MCF 10A (cell line): ENCODE results near the gene CEP350. TPM values are rescaled to one million over a fixed set of nuclear protein-coding genes. Genes with fewer than 3 reads are reported as not detected.
A peak's percentile ranks its signal among the peaks of the same experiment; 100 is the strongest.

Source experiments
- BruUV-seq: library from RNA; stranded (reverse); fragments of 400-500 nt; replicated peaks from 2 replicates; lab custom pipeline; 2021; lab: Mats Ljungman, UMichigan
- CTCF ChIA-PET: fragments of 300-600 bp; sonication (Branson Sonifier 250); formaldehyde crosslinking; extraction: SDS; loops from one replicate; lab custom pipeline; 2021; ENCODE audit warnings: antibody characterized with exemption, inconsistent platforms; lab: Yijun Ruan, JAX
- POLR2A ChIA-PET: fragments of 300-600, 350-650 bp; sonication (Branson Sonifier 250); formaldehyde crosslinking; extraction: SDS; loops from one replicate; lab custom pipeline; 2020; ENCODE audit warnings: antibody characterized with exemption, inconsistent platforms; lab: Yijun Ruan, JAX
- DNase-seq: peaks from one replicate; pipeline ENCODE4 v3.0.0-alpha.2; 2018; ENCODE audit not compliant: unreplicated experiment
- H3K27ac Mint-ChIP-seq: one replicate; pipeline ENCODE4 v1.8.0; 2022; ENCODE audit warnings: mild to moderate bottlenecking, low read depth, mixed read lengths; ENCODE audit not compliant: unreplicated experiment
- H3K27me3 Mint-ChIP-seq: one replicate; pipeline ENCODE4 v1.8.0; 2022; ENCODE audit warnings: mixed read lengths; ENCODE audit not compliant: insufficient read depth, unreplicated experiment
- H3K36me3 Mint-ChIP-seq: one replicate; pipeline ENCODE4 v1.8.0; 2022; ENCODE audit warnings: mild to moderate bottlenecking, moderate library complexity, mixed read lengths; ENCODE audit not compliant: insufficient read depth, unreplicated experiment
- H3K4me1 Mint-ChIP-seq: one replicate; pipeline ENCODE4 v1.8.0; 2022; ENCODE audit warnings: mixed read lengths; ENCODE audit not compliant: insufficient read depth, unreplicated experiment
- H3K4me3 Mint-ChIP-seq: one replicate; pipeline ENCODE4 v1.8.0; 2022; ENCODE audit warnings: mild to moderate bottlenecking, moderate library complexity, mixed read lengths; ENCODE audit not compliant: unreplicated experiment
- H3K9me3 Mint-ChIP-seq: one replicate; pipeline ENCODE4 v1.8.0; 2022; ENCODE audit warnings: mixed read lengths; ENCODE audit not compliant: unreplicated experiment
- intact Hi-C: fragments of 100-400 bp; cut with micrococcal nuclease; formaldehyde crosslinking; loops from 2 replicates; pipeline ENCODE4 v1.14.1; 2022
- total RNA-seq: library from RNA; stranded (reverse); gene quantifications from 2 replicates; pipeline ENCODE4 v1.2.3, GENCODE V29; 2022
- TF ChIP-seq, protein P1 (sequence below): fragments of 200-600 bp; IDR thresholded peaks from one replicate; pipeline ENCODE4 v1.8.0; 2022; ENCODE audit warnings: antibody characterized with exemption, mild to moderate bottlenecking; ENCODE audit not compliant: unreplicated experiment

Gene CEP350
- total RNA-seq, 1 experiment from 2014 or later: 56.4 TPM

DNA sequence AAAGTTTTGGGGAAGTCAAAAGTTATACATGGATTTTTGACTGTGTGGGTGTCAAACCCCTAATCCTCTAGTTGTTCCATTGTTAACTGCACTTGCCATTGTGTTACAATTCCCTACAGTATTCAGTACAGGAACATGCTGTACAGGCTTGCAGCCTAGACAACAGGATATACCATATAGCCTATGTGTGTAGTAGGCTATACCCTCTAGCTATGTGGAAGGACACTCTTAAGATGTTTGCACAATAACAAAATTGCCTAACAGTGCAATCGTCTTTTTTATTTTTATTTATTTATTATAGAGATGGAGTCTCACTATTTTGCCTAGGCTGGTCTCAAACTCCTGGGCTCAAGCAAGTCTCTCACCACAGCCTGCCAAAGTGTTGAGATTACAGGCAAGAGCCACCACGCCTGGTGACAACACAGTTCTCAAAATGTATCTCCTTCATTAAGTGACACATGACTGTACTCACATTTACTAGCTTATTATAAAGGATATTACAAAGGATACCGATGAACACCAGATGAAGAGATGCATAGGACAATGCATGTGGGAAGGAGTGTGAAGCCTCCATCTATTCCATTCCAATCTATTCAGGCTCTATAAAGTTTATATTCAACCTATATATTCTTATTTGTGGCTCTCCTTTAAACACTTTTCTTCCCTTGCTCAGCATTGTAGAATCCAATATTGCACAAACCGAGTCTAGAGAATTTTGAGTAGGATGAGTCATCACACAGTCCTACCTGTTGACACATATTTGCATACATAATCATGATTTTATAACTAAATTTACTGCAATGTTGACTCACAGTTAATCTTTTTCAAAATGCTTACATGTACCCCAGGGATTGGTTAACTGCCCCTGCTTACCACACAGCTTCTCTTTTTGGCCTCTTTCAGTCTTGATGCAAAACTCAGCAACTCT, 28.4 kb upstream of the CEP350 start:
- Mint-ChIP-seq H3K27me3 (no peaks in the 10 kb centered on the region), H3K36me3 (peaks cover 8% of the 10 kb centered on the region), H3K27ac (peak overlapping the region; percentile 91), H3K4me1 (peaks cover 17% of the 10 kb centered on the region), H3K4me3 (no peak overlapping the region), H3K9me3 (no peaks in the 10 kb centered on the region)
- TF ChIP-seq, protein P1, sequence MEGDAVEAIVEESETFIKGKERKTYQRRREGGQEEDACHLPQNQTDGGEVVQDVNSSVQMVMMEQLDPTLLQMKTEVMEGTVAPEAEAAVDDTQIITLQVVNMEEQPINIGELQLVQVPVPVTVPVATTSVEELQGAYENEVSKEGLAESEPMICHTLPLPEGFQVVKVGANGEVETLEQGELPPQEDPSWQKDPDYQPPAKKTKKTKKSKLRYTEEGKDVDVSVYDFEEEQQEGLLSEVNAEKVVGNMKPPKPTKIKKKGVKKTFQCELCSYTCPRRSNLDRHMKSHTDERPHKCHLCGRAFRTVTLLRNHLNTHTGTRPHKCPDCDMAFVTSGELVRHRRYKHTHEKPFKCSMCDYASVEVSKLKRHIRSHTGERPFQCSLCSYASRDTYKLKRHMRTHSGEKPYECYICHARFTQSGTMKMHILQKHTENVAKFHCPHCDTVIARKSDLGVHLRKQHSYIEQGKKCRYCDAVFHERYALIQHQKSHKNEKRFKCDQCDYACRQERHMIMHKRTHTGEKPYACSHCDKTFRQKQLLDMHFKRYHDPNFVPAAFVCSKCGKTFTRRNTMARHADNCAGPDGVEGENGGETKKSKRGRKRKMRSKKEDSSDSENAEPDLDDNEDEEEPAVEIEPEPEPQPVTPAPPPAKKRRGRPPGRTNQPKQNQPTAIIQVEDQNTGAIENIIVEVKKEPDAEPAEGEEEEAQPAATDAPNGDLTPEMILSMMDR: no peak
- BruUV-seq: no TSS peak
- ChIA-PET CTCF (interaction anchor here (0.6 to 3.6 kb wide), 7 partner anchors 12 to 556 kb away, joined by 3 to 18 read pairs (median 4); partner anchors contain the start of gene CEP350), POLR2A (interaction anchor here (0.7 to 6.1 kb wide), 19 partner anchors 8 to 231 kb away, joined by 3 to 71 read pairs (median 4); partner anchors contain the start of genes CEP350, QSOX1, TOR1AIP1 and TOR1AIP2)
- DNase-seq: peak; percentile 90
- intact Hi-C loops: no loop called here

DNA sequence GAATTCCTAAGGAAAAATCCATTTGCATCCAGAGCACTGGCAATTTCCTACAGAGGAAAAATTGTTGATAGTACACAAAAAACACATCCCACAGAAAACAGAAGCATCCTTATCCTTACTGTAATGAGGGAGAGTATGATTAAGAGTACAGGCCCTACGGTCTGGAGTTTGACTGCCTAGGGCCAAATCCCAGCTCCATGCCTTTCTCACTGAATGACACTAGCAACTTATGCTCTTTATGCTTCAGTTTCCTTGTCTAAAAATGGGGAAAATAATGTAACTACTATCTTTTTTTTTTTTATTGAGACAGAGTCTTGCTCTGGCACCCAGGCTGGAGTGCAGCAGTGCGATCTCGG, 27.8 kb upstream of the CEP350 start:
- TSS peak; percentile 15 for BruUV-seq
- ChIA-PET CTCF (interaction anchor here (0.6 to 2.4 kb wide), 6 partner anchors 10 to 254 kb away, joined by 3 to 9 read pairs (median 4); partner anchors contain the start of gene CEP350), POLR2A (interaction anchor here (0.7 to 6.1 kb wide), 13 partner anchors 10 to 230 kb away, joined by 3 to 71 read pairs (median 5); partner anchors contain the start of genes CEP350, QSOX1, TOR1AIP1 and TOR1AIP2)
- Mint-ChIP-seq H3K4me1 (peaks cover 17% of the 10 kb centered on the region), H3K9me3 (no peaks in the 10 kb centered on the region), H3K27me3 (no peaks in the 10 kb centered on the region), H3K4me3 (no peak overlapping the region), H3K36me3 (peaks cover 6% of the 10 kb centered on the region), H3K27ac (peak overlapping the region; percentile 91)
- TF ChIP-seq, protein P1: no peak
- intact Hi-C loops: no loop called here
- DNase-seq: no peak

DNA sequence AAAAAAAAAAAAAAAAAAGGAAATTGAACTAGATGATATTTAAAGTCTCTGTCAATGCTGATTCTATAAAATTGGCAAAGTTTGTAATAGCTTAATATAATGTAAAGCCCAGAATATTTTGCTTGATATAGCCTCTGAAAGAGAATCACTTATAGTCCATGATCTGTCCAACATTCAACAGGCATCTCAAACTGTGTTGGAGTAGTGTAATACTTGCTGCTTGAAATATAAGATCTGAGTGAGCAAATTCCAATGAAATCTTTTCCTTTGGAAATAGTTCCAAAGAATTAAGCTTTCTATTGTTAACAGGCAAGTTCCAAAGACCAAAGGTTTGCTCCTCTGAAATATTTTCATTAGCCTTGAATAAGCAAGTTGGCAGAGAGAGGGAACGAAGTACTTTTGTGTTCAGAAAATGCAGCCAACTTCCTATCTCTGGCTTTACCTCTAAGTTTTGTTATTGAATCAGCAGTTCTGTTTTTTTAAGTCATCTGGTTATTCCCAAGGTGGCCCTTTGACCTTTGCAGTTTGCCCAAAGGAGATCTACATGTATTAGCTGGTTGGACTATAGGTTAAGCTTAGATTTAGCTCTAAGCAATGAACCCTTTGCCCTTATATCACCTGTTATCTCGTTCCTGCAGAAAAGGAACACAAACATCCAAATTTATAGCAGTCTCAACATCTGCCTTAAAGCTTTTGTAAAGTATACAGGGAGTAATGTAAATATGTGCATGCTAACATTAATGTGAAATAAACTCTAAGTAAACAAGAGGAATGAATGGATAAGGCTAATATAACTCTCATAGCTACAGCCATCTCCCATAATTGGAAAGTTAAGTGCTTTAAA, 24.4 kb upstream of the CEP350 start:
- ChIA-PET CTCF (interaction anchor here (0.5 to 2.7 kb wide), 6 partner anchors 18 to 249 kb away, joined by 3 to 11 read pairs (median 3); no protein-coding TSS in a partner anchor), POLR2A (interaction anchor here (0.5 to 4.1 kb wide), 10 partner anchors 9 to 240 kb away, joined by 3 to 23 read pairs (median 6); partner anchors contain the start of genes CEP350, TOR1AIP1 and TOR1AIP2)
- no peak overlapping the region for H3K27ac Mint-ChIP-seq
- no peaks in the 10 kb centered on the region for H3K9me3 Mint-ChIP-seq
- H3K27me3 Mint-ChIP-seq: no peaks in the 10 kb centered on the region
- TF ChIP-seq, protein P1: no peak
- BruUV-seq: no TSS peak
- DNase-seq: no peak
- intact Hi-C loops: no loop called here
- no peak overlapping the region for H3K4me3 Mint-ChIP-seq
- no peaks in the 10 kb centered on the region for H3K36me3 Mint-ChIP-seq
- peaks cover 15% of the 10 kb centered on the region for H3K4me1 Mint-ChIP-seq
